Liver (tissue), 9 donors: ENCODE data around the gene CLK1. TPM values are rescaled to one million over a fixed set of nuclear protein-coding genes. Genes with fewer than 3 reads are reported as not detected.
"Not testable (repeated sequence)": the region's sequence is repeated elsewhere in the genome, so short reads cannot be mapped to it uniquely, and the experiment has no call there.

Experiments
- DNase-seq: peaks from one replicate; pipeline ENCODE4 v3.0.0-alpha.2; 2017; ENCODE audit warnings: low spot score
- H3K27ac ChIP-seq, 2 donors: one replicate each; pipeline ENCODE4 v1.7.0; 2013; ENCODE audit warnings: inconsistent platforms in 2 of 2, low read length in 2 of 2, control low read depth in 1 of 2, low read depth in 1 of 2, mild to moderate bottlenecking in 1 of 2
- H3K27me3 ChIP-seq, 4 donors: one replicate each; pipeline versions ENCODE4 v1.6.1 to v1.7.0; 2013; ENCODE audit warnings: low read length in 3 of 4, inconsistent platforms in 1 of 4, mild to moderate bottlenecking in 1 of 4, moderate library complexity in 1 of 4; ENCODE audit not compliant: control insufficient read depth in 4 of 4, insufficient read depth in 4 of 4
- H3K36me3 ChIP-seq, 4 donors: one replicate each; pipeline versions ENCODE4 v1.6.1 to v1.7.0; 2013; ENCODE audit warnings: low read length in 3 of 4, mild to moderate bottlenecking in 3 of 4, low read depth in 1 of 4, moderate library complexity in 1 of 4; ENCODE audit not compliant: control insufficient read depth in 4 of 4, insufficient read depth in 3 of 4
- H3K4me1 ChIP-seq, 4 donors: one replicate each; pipeline versions ENCODE4 v1.6.1 to v1.7.0; 2013; ENCODE audit warnings: low read length in 3 of 4, mild to moderate bottlenecking in 3 of 4, moderate library complexity in 1 of 4; ENCODE audit not compliant: control insufficient read depth in 4 of 4, insufficient read depth in 4 of 4
- H3K4me3 ChIP-seq, 3 donors: one replicate each; pipeline versions ENCODE4 v1.6.1 to v1.7.0; 2013; ENCODE audit warnings: low read length in 3 of 3, control low read depth in 1 of 3, low read depth in 1 of 3, mild to moderate bottlenecking in 1 of 3
- H3K9ac ChIP-seq, 2 donors: one replicate each; pipeline ENCODE4 v1.7.0; 2013; ENCODE audit warnings: low read length in 2 of 2, mild to moderate bottlenecking in 2 of 2, moderate library complexity in 2 of 2, control low read depth in 1 of 2, low read depth in 1 of 2
- H3K9me3 ChIP-seq, 4 donors: one replicate each; pipeline versions ENCODE4 v1.6.1 to v1.7.0; 2013; ENCODE audit warnings: low read length in 3 of 4; ENCODE audit not compliant: control insufficient read depth in 4 of 4
- EGR1 ChIP-seq, 2 donors: IDR thresholded peaks; 2 replicates each; pipeline ENCODE4 v1.6.1; 2016 to 2018; ENCODE audit warnings: antibody characterized with exemption in 2 of 2, low read depth in 2 of 2
- FOXA1 ChIP-seq: IDR thresholded peaks from 2 replicates; pipeline ENCODE4 v1.6.1; 2016; ENCODE audit warnings: antibody characterized with exemption
- FOXA2 ChIP-seq: IDR thresholded peaks from 2 replicates; pipeline ENCODE4 v1.6.1; 2016; ENCODE audit warnings: antibody characterized with exemption
- GABPA ChIP-seq, 2 donors: IDR thresholded peaks in 1 of 2; conservative IDR thresholded peaks in 1 of 2; 2 replicates each; pipeline ENCODE4 v1.6.1; 2016; ENCODE audit warnings: antibody characterized with exemption in 2 of 2, mild to moderate bottlenecking in 1 of 2, moderate library complexity in 1 of 2
- HNF4A ChIP-seq, 2 donors: conservative IDR thresholded peaks; 2 replicates each; pipeline ENCODE4 v1.6.1; 2016; ENCODE audit warnings: antibody characterized with exemption in 2 of 2, mild to moderate bottlenecking in 2 of 2
- HNF4G ChIP-seq: IDR thresholded peaks from 2 replicates; pipeline ENCODE4 v1.6.1; 2016; ENCODE audit warnings: antibody characterized with exemption
- JUND ChIP-seq, 2 donors: IDR thresholded peaks; 2 replicates each; pipeline ENCODE4 v1.6.1; 2016; ENCODE audit warnings: antibody characterized with exemption in 2 of 2
- NR2F2 ChIP-seq: IDR thresholded peaks from 2 replicates; pipeline ENCODE4 v1.6.1; 2016; ENCODE audit warnings: antibody characterized with exemption
- RAD21 ChIP-seq, 2 donors: IDR thresholded peaks; 2 replicates each; pipeline ENCODE4 v1.6.1; 2016; ENCODE audit warnings: antibody characterized with exemption in 2 of 2, mild to moderate bottlenecking in 2 of 2
- RXRA ChIP-seq, 2 donors: IDR thresholded peaks; 2 replicates each; pipeline ENCODE4 v1.6.1; 2017 to 2018; ENCODE audit warnings: antibody characterized with exemption in 2 of 2, mild to moderate bottlenecking in 1 of 2
- SP1 ChIP-seq: IDR thresholded peaks from 2 replicates; pipeline ENCODE4 v1.6.1; 2018; ENCODE audit warnings: antibody characterized with exemption, mild to moderate bottlenecking
- TAF1 ChIP-seq: conservative IDR thresholded peaks from 2 replicates; pipeline ENCODE4 v1.6.1; 2016; ENCODE audit warnings: antibody characterized with exemption, mild to moderate bottlenecking
- YY1 ChIP-seq: IDR thresholded peaks from 2 replicates; pipeline ENCODE4 v1.6.1; 2016; ENCODE audit warnings: antibody characterized with exemption, mild to moderate bottlenecking
- WGBS: extraction: QIAGEN DNeasy Blood & Tissue Kit; methylation state at CpG from one replicate; pipeline ENCODE4 v1.1.7; 2013; 5-methylcytosine and 5-hydroxymethylcytosine counted together
- polyA plus RNA-seq, 2 donors: library from polyadenylated mRNA; stranded (reverse) in 1 of 2; unstranded in 1 of 2; fragments of 200-250 nt in 1 of 2; fragments of >200 nt in 1 of 2; fragmentation: Nextera tagmentation in 1 of 2; extraction: Ambion mirVana in 1 of 2; gene quantifications; one replicate each; pipeline versions ENCODE4 v1.2.1 to v1.2.3, GENCODE V29; 2013 to 2015
- total RNA-seq, 2 donors: library from RNA; depleted of rRNA; stranded (reverse); fragments of >200 nt; gene quantifications; one replicate each; pipeline ENCODE4 v1.2.3, GENCODE V29; 2014
- TF ChIP-seq, protein P1 (sequence below): IDR thresholded peaks from 2 replicates; pipeline ENCODE4 v1.6.1; 2016; ENCODE audit warnings: antibody characterized with exemption
- TF ChIP-seq, protein P2 (sequence below): IDR thresholded peaks from 2 replicates; pipeline ENCODE4 v1.6.1; 2016; ENCODE audit warnings: antibody characterized with exemption
- TF ChIP-seq, protein P3 (sequence below): fragments of 150-350 bp; IDR thresholded peaks from 2 replicates; pipeline ENCODE4 v1.5.1; 2017; ENCODE audit warnings: improper control_type of control experiment, low read depth, low read length; ENCODE audit not compliant: missing input control
- TF ChIP-seq, protein P4 (sequence below): IDR thresholded peaks from 2 replicates; pipeline ENCODE4 v1.6.1; 2016; ENCODE audit warnings: antibody characterized with exemption, mild to moderate bottlenecking
- TF ChIP-seq, protein P5 (sequence below): IDR thresholded peaks from 2 replicates; pipeline ENCODE4 v1.6.1; 2016; ENCODE audit warnings: antibody characterized with exemption
- donor health status: healthy.
- donor health status: healthy.
- donor health status: healthy.
- donor health status: healthy.
- donor health status: healthy.

The CLK1 gene
- total and polyA plus RNA-seq, 4 donors = 21.2 to 86.3 (median 61.8) TPM

DNA sequence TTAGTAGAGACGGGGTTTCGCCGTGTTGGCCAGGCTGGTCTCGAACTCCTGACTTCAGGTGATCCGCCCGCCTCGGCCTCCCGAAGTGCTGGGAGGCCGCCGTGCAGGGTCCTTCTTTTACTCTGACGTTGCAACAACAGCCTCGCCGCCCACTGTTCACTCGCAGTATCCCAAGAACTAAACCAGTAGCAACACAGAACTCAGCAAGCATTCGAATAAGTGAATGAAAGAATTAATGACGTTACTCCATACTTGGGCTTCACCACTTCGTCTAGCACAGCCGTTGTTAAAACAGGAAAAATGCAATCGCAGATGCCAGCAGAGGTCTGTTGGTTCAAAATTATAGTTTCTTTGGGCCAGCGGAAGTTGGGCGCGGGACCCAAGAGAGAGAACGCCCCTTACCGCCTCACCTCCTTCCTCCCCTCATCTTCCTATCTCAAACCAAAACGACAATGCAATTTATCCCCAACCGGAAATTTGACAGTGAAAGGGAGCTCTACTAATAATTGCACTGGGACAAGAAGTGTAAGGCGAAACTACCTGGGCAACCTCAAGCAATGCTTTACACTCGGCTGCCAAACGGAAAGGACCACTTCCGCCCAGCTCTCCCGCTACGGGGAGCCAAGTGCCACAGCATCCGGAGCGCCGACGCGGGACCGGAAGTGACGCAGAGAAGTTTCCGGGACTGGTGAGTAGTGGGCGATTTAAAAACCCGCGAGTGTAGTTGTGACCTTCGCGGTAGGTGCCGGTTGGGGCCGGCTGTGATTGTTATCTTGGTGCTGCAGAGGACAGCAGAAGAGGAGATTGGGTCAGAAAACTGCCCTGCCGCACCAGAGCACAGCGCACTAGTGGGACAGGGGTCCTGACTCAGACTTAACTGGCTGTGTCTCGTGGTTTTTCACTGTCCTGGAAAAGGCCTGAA, 24.5 kb upstream of the CLK1 start, which contains the start of the genes NIF3L1 and PPIL3:
NIF3L1 (plus strand) TSS at position 668 of the 922 bp plus-strand sequence. CDS start 2,573 bp downstream, outside the sequence.
PPIL3 (minus strand) TSS at position 374 of the 922 bp plus-strand sequence. CDS start 1,462 bp downstream, outside the sequence.
- H3K9ac ChIP-seq = peak within 1 kb of the TSS; percentile 92 to 99
- WGBS = under 1% methylated on average over 50 of the region's 50 CpGs
- TF ChIP-seq SP1 (peak; percentile 77), FOXA2 (peak; percentile 5), TAF1 (peak; percentile 71), FOXA1 (peak; percentile 26), RXRA (IDR thresholded peaks at IDR 0.05) (peak; percentile 33 to 63), YY1 (peak; percentile 51), NR2F2 (no peak), RAD21 (IDR thresholded peaks at IDR 0.05) (peak in 1 of 2 donors; percentile 38), HNF4G (no peak), HNF4A (conservative IDR thresholded peaks at IDR 0.05) (no peak), EGR1 (IDR thresholded peaks at IDR 0.05; ENCODE audit: low read depth in 2 of 2) (peak; percentile 65), JUND (IDR thresholded peaks at IDR 0.05) (peak; percentile 39 to 44), GABPA (IDR thresholded peaks at IDR 0.05 in 1 of 2, conservative IDR thresholded peaks at IDR 0.05 in 1 of 2) (peak; percentile 99 to 100)
- TF ChIP-seq, protein P1, sequence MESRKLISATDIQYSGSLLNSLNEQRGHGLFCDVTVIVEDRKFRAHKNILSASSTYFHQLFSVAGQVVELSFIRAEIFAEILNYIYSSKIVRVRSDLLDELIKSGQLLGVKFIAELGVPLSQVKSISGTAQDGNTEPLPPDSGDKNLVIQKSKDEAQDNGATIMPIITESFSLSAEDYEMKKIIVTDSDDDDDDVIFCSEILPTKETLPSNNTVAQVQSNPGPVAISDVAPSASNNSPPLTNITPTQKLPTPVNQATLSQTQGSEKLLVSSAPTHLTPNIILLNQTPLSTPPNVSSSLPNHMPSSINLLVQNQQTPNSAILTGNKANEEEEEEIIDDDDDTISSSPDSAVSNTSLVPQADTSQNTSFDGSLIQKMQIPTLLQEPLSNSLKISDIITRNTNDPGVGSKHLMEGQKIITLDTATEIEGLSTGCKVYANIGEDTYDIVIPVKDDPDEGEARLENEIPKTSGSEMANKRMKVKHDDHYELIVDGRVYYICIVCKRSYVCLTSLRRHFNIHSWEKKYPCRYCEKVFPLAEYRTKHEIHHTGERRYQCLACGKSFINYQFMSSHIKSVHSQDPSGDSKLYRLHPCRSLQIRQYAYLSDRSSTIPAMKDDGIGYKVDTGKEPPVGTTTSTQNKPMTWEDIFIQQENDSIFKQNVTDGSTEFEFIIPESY = no peak
- TF ChIP-seq, protein P2, sequence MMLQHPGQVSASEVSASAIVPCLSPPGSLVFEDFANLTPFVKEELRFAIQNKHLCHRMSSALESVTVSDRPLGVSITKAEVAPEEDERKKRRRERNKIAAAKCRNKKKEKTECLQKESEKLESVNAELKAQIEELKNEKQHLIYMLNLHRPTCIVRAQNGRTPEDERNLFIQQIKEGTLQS = no peak
- TF ChIP-seq, protein P3, sequence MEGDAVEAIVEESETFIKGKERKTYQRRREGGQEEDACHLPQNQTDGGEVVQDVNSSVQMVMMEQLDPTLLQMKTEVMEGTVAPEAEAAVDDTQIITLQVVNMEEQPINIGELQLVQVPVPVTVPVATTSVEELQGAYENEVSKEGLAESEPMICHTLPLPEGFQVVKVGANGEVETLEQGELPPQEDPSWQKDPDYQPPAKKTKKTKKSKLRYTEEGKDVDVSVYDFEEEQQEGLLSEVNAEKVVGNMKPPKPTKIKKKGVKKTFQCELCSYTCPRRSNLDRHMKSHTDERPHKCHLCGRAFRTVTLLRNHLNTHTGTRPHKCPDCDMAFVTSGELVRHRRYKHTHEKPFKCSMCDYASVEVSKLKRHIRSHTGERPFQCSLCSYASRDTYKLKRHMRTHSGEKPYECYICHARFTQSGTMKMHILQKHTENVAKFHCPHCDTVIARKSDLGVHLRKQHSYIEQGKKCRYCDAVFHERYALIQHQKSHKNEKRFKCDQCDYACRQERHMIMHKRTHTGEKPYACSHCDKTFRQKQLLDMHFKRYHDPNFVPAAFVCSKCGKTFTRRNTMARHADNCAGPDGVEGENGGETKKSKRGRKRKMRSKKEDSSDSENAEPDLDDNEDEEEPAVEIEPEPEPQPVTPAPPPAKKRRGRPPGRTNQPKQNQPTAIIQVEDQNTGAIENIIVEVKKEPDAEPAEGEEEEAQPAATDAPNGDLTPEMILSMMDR = no peak
- TF ChIP-seq, protein P4, sequence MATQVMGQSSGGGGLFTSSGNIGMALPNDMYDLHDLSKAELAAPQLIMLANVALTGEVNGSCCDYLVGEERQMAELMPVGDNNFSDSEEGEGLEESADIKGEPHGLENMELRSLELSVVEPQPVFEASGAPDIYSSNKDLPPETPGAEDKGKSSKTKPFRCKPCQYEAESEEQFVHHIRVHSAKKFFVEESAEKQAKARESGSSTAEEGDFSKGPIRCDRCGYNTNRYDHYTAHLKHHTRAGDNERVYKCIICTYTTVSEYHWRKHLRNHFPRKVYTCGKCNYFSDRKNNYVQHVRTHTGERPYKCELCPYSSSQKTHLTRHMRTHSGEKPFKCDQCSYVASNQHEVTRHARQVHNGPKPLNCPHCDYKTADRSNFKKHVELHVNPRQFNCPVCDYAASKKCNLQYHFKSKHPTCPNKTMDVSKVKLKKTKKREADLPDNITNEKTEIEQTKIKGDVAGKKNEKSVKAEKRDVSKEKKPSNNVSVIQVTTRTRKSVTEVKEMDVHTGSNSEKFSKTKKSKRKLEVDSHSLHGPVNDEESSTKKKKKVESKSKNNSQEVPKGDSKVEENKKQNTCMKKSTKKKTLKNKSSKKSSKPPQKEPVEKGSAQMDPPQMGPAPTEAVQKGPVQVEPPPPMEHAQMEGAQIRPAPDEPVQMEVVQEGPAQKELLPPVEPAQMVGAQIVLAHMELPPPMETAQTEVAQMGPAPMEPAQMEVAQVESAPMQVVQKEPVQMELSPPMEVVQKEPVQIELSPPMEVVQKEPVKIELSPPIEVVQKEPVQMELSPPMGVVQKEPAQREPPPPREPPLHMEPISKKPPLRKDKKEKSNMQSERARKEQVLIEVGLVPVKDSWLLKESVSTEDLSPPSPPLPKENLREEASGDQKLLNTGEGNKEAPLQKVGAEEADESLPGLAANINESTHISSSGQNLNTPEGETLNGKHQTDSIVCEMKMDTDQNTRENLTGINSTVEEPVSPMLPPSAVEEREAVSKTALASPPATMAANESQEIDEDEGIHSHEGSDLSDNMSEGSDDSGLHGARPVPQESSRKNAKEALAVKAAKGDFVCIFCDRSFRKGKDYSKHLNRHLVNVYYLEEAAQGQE = peak; percentile 94
- TF ChIP-seq, protein P5, sequence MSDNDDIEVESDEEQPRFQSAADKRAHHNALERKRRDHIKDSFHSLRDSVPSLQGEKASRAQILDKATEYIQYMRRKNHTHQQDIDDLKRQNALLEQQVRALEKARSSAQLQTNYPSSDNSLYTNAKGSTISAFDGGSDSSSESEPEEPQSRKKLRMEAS = peak; percentile 82
- H3K4me1 ChIP-seq = peaks cover 5 to 16% (median 12%) of the 10 kb centered on the region in 4 donors
- DNase-seq = peak; percentile 95
- peak within 1 kb of the TSS; percentile 86 to 93 for H3K27ac ChIP-seq
- peak within 1 kb of the TSS; percentile 62 to 99 (median 96) for H3K4me3 ChIP-seq
- no peaks in the 10 kb centered on the region for H3K27me3 ChIP-seq
- peaks cover under 1 to 7% (median 4%) of the 10 kb centered on the region in 4 donors for H3K36me3 ChIP-seq
- no peaks in the 10 kb centered on the region for H3K9me3 ChIP-seq

DNA sequence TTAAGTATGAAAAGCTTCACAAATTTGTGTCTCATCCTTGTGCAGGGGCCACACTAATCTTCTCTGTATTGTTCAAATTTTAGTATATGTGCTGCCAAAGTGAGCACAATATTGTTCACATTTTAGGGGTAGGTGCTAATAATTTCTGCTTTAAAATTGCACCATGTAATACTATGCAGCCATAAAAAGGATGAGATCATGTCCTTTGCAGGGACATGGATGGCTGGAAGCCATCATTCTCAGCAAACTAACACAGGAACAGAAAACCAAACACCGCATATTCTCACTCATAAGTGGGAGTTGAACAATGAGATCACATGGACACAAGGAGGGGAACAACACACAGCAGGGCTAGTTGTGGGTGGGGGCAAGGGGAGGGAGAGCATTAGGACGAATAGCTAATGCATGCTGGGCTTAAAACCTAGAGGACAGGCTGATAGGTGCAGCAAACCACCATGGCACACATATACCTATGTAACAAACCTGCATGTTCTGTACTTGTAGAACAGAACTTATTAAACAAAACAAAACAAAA, 17.3 kb upstream of the CLK1 start:
- not testable (repeated sequence) for DNase-seq, H3K4me1 ChIP-seq, H3K9ac ChIP-seq

More for the DNA sequence above, 17.3 kb upstream of the CLK1 start:
- not testable (repeated sequence) for H3K9me3 ChIP-seq, H3K27me3 ChIP-seq, H3K27ac ChIP-seq, H3K4me3 ChIP-seq
- H3K36me3 ChIP-seq = peaks cover 6 to 45% (median 26%) of the 10 kb centered on the region in 4 donors
- WGBS = 97% methylated on average over 2 of the region's 2 CpGs
